G401.6 (cell line): ENCODE measurements around the gene SQOR.
"Not testable (repeated sequence)": the region's sequence is repeated elsewhere in the genome, so short reads cannot be mapped to it uniquely, and the experiment has no call there.

ENCODE experiments used
- FAIRE-seq: peaks from 2 replicates; lab custom pipeline; 2012; peaks lifted over from hg19 to GRCh38; lab: Jason Lieb, UNC

The SQOR gene

GRCh38 chr15:45631776-45632175 is 3.1 kb upstream of the SQOR start:
- FAIRE-seq, result no peak

DNA sequence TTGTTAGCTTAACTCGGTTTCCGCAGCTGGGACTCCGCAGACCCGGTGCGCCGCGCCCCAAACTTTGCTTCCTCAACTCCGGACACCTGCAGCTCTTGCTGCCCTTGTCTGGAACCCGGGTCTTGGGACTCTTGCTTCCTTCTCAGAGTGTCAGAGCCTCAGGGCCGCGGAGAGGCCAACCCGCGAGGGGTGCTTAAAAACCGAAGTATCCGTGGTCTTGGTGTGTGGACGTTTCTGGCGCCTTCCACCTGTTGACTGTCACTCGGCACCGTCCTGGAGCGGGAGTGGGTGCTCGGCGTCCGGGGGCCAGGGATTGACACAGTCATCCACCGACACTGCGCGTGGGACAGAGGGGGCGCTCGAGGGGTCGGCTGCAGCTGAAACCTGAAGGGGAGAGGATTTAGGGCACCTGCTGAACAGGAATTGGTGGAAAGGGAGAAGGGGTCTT is 386 bp downstream of the SQOR start:
- no peak for FAIRE-seq

GRCh38 chr15:45635763-45636292 is 999 bp downstream of the SQOR start:
- FAIRE-seq, result no peak

GRCh38 chr15:45637141-45637540 is 2.3 kb downstream of the SQOR start:
- FAIRE-seq, result no peak

DNA sequence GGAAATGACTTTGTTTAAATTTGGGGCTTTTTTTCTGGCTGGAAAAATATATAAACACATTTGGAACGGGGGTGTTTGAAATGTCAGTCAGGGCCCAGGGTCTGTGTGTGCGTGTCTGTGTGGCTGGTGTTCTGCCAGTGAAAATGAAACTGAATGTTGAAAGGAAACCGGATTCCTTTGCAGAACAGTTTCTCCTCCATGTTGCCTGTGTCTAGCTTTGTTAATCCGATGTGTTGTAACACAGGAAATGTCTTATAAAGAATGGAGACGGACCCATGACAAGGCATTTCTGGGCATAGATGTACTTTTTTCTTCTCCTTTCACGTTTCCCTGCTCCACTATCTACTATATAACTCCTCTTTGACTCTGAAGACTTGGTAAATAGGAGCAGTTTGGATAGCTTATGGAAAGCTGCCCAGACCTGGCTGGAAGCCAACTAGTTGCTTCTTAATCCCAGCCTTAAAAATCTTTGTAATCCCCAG is 2.8 kb downstream of the SQOR start:
- FAIRE-seq, result no peak

GRCh38 chr15:45640616-45641015 is 5.8 kb downstream of the SQOR start:
- FAIRE-seq, result no peak

DNA sequence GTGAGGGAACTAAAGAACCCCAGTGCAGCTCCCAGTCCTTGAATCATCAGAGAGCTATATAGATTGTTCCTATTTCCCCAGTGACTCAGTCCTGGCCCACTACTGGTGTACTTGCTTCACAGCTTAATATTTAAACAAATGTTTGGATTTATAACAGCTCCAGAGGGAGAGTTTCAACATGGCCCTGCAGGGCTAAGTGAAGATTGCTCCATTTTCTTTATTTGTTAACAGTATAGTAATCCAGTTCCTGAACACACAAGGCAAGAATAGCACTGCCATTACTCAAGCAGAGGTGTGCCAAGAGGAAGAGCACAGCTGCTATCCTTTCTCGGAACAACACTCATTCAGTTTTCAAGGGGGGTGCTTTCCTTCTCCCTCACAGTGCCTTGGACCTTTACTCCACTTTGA is 6.5 kb downstream of the SQOR start:
- no peak for FAIRE-seq

- FAIRE-seq, result no peak
Observed at GRCh38 chr15:45641999-45642932, 7.4 kb downstream of the SQOR start.

DNA sequence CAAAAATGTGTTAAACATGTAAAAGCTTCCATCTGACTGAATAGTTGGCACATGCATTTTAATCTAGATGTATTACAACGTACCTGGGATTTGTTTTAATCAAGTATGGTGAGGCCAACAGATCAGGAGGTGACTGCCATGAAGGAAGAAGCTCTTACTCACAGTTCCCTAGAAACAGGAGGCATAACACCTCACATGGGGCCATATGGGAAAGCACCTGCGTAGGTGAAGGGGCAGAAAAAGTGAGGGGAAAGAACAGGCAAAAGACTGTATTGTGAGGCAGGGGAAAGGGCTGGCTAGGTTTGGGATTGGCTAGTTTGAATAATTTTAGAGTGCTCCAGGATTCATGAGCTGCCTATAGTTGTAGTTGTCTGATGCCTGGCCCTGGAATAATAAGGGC is 9.6 kb downstream of the SQOR start:
- no peak for FAIRE-seq

- no peak for FAIRE-seq
Observed at GRCh38 chr15:45645026-45645980, 10.5 kb downstream of the SQOR start.

GRCh38 chr15:45646220-45646619 is 11.4 kb downstream of the SQOR start:
- FAIRE-seq, result no peak

DNA sequence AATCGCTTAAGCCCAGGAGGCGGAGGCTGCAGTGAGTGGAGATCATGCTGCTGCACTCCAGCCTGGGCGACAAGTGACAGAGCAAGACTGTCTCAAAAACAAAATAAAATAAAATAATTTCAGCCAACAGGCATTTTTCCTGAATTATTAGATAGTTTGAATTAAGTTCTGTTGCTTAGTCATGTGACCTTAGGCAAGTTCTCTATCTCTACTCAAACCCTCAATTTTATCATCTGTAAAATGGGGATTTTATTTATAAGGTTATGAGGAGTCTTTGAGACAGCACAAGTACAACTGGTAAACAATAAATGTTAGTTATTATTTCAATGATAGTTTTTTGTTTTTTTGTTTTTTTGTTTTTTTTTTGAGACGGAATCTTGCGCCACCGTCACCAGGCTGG is 13.0 kb downstream of the SQOR start:
- no peak for FAIRE-seq

DNA sequence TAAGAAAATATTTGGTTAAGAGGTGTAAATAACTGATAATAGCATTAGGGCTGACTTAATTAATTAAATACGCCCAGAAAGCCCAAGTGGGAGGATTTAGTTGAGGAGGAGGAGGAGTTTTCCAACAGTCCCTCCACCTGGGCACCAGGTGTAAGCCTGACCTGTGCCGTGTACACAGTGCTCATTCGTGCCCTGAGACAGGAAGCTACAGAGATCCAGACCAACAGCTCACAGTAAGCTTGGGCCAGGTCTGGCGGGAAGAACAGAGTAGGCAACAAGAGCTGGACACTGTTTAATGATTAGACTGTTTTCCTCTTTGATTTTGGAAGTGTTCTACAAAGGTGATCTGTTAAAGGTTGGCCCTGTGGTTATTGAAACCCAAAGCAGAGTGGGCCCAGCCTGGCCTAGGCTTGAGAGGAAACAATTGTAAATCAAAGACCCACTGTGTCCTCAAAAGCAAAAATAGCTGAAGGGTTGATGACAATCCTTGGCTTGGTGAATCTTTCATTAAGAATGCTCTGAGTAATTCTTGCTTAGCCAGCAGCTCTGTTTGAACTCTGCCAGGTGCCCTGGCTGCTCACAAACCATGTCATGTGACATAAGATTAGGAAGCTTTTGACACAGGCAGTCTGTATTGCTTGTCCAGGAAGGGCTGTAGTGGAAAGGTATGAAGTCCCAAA is 13.8 kb downstream of the SQOR start:
- FAIRE-seq, result no peak

GRCh38 chr15:45650007-45650406 is 15.2 kb downstream of the SQOR start:
- not testable (repeated sequence) for FAIRE-seq

DNA sequence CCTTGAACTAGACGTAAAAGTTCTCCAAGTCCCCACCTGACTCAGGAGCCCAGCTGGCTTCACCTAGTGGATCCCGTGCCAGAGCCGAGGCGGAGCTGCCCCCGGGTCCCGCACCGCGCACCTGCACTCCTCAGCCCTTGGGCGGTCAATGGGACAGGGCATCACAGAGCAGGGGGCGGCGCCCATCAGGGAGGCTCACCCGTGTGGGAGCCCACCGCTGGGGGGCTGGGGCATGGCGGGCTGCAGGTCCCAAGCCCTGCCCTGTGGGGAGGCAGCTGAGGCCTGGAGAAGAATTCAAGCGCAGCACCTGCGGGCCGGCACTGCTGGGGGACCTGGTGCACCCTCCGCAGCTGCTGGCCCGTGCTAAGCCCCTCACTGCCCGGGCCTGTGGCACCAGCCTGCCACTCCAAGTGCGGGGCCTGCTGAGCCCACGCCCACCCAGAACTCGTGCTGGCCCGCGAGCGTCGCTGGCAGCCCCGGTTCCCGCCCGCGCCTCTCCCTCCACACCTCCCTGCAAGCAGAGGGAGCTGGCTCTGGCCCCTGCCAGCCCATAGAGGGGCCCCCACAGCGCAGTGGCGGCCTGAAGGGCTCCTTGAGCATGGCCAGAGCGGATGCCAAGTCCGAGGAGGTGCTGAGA is 16.2 kb downstream of the SQOR start:
- no peak for FAIRE-seq

DNA sequence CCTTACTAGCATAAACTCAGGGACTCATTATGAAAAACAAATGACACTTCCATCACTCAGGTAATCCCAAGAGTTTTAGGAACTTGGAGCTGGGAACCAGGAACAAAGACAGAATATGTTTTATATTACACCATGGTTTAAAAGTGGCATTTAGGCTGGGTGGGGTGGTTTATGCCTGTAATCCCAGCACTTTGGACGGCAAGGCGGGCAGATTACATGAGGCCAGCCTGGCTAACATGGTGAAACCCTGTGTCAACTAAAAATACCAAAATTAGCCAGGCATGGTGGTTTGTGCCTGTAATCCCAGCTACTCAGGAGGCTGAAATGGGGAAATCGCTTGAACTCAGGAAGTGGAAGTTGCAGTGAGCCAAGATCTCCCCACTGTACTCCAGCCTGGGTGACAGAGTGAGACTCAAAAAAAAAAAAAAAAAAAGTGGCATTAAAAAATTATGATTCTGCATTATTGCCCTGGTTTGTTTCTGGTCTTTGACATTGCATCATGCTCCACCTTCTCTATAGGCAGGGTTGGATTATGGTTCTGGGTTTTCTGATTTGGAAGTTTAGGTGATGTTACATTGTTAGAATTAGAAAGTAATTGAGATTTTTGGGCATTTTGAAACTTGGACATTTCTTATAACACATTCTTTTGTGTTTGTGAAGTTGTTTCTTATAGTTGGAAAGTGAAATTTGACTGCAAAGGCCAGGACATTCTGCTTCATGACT is 19.0 kb downstream of the SQOR start:
- FAIRE-seq, result no peak

DNA sequence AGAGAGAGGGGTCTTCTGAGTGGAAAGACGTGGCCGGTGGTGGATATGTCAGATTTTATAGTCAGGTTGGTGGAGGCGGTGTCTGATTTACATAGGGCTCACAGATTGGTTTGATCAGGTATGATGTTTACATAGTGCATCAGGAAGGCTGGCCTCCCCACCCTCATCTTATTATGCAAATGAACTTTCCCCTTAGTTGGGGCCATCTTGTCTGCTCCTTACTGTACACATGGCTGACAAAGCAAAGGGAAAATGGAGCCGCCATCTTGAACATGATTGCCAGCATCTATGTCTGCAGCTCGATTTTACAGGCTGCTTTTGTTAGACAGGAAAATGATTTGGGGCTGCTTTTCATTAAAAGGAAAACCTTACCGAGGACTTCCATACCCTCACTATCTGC is 19.9 kb downstream of the SQOR start:
- FAIRE-seq, result no peak

DNA sequence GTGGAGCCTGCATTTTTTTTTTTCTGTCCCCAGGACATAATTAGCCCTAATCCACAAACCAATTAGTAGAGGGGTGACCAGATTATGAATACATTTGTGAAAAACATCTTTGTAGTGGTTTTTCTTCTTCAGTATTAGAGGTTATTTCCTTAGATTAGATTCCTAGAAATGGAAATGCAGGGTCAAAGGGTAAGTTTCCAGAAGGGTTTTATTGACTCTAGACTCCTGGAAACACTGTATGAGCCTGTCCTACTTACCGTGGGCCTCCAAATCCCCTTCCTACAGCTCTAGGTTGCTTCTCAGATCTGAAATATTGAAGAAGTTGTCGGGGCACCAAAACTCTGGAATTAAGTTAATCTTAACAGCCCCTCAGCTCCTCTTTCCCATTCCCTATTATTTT is 22.4 kb downstream of the SQOR start:
- no peak for FAIRE-seq

DNA sequence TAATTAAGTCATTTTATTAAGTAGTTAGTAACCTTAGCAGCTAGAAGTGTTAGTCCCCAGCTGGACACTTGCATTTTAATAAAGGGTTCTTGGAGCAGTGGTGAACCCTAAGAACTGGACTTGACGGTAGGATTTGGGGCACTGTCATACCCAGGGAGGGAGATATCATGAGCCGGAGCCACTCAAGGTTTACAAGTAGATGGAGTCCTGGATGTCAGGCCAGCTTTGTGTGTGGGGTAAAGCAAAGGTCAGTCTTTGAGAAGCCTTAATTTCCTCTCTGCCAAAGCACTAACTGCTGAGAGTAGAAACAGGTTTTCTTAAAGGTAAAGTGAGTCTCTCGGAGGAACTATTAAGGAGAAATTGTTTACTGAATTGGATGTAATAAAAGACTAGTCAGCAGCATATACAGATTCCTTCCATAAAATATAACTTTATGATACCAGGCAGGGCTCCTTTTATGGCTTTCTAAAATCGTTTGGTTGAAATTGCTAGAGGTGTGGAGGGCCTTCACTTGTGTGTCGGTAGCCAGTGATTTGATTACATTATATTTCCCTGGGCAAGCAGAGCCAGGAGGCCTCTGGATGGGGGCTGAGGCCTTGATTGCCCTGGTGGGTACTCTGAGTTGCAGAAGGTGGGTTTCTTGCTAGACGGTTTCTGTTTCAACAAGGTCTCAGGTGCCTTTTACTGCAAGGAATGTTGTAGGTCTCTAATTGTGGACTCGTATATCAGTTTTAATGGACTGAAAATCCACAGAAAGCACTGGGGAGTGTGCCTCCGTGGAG is 23.1 kb downstream of the SQOR start:
- no peak for FAIRE-seq
